Measurements from ENCODE around the gene PEX26. TPM values are rescaled to one million over a fixed set of nuclear protein-coding genes. Genes with fewer than 3 reads are reported as not detected.
A peak's percentile ranks its signal among the peaks of the same experiment; 100 is the strongest.
"Not testable (repeated sequence)": the region's sequence is repeated elsewhere in the genome, so short reads cannot be mapped to it uniquely, and the experiment has no call there.

Gene PEX26
- total RNA-seq, 2 donors from 2014 or later, result 15.1 to 18.4 TPM

DNA sequence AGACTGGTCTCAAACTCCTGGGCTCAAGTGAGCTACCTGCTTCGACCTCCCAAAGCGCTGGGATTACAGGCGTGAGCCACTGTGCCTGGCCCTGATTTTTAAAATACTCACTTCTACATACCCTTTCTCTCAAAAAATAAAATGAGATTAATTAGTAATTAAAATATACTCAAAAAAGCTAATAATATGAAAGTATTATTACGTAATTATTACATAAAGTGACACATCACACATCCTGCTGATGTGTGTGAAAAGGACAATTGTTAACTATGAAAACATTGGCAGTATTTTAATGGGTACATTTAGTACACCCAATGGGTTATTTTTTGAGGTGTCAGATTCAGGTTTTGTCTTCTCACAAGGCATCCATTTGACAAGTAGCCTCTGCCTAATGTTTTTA is 32.0 kb upstream of the PEX26 start:
- DNase-seq (ENCODE audit: low spot score), result no peak
- no peak overlapping the region for H3K4me3 ChIP-seq
- H3K4me1 ChIP-seq, result peaks cover 0 to 26% of the 10 kb centered on the region in 2 donors
- H3K9me3 ChIP-seq, result no peaks in the 10 kb centered on the region
- TF ChIP-seq, protein P1, sequence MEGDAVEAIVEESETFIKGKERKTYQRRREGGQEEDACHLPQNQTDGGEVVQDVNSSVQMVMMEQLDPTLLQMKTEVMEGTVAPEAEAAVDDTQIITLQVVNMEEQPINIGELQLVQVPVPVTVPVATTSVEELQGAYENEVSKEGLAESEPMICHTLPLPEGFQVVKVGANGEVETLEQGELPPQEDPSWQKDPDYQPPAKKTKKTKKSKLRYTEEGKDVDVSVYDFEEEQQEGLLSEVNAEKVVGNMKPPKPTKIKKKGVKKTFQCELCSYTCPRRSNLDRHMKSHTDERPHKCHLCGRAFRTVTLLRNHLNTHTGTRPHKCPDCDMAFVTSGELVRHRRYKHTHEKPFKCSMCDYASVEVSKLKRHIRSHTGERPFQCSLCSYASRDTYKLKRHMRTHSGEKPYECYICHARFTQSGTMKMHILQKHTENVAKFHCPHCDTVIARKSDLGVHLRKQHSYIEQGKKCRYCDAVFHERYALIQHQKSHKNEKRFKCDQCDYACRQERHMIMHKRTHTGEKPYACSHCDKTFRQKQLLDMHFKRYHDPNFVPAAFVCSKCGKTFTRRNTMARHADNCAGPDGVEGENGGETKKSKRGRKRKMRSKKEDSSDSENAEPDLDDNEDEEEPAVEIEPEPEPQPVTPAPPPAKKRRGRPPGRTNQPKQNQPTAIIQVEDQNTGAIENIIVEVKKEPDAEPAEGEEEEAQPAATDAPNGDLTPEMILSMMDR (IDR thresholded peaks at IDR 0.05), result no peak
- no peaks in the 10 kb centered on the region for H3K27me3 ChIP-seq
- H3K36me3 ChIP-seq, result no peaks in the 10 kb centered on the region
- H3K27ac ChIP-seq, result no peak overlapping the region

DNA sequence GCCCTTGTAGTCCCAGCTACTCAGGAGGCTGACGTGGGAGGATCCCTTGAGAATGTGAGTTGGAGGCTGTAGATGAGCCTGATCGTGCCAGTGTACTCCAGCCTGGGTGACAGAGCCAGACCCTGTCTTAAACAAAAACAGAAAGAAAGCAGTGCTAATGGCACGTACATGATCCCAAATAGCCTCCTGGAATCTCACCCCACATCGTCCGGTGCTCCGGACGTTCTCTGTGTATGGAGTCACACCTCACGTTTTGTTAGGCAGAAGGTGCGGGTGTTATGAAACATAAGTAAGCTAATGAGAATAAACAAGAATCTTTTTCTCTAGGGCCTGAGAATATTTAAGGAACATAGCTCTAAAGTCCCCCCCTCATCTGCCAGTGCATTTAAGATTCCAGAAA is 29.7 kb upstream of the PEX26 start:
- peaks cover 0 to 22% of the 10 kb centered on the region in 2 donors for H3K4me1 ChIP-seq
- H3K36me3 ChIP-seq, result no peaks in the 10 kb centered on the region
- no peaks in the 10 kb centered on the region for H3K9me3 ChIP-seq
- no peaks in the 10 kb centered on the region for H3K27me3 ChIP-seq
- H3K4me3 ChIP-seq, result no peak overlapping the region
- no peak for DNase-seq (ENCODE audit: low spot score)
- TF ChIP-seq, protein P1 (IDR thresholded peaks at IDR 0.05), result no peak
- H3K27ac ChIP-seq, result no peak overlapping the region

DNA sequence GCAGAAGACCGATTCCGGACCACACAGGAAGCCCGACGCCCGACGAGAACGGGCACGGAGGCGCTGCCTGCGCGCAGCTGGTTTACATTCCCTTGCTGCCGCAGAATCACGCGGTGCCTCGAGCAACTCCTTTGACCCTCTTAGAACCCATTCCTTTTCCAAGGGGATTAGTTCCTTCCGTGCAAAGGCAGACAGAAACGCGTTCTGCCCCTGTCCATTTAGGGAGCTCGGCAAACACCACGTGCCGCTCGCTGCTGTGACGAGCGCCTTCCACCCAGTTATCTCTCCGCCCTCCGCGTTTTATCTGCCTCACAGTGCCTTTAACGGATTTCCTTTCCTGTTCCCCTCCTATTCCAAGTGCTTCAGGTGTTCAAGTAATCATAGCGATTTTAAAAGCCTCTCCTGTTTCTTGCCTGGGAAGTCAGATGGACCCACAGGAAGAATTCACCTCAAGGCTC is 29.3 kb upstream of the PEX26 start:
- no peak for DNase-seq (ENCODE audit: low spot score)
- H3K27me3 ChIP-seq, result no peaks in the 10 kb centered on the region
- H3K9me3 ChIP-seq, result no peaks in the 10 kb centered on the region
- no peak overlapping the region for H3K4me3 ChIP-seq
- no peak overlapping the region for H3K27ac ChIP-seq
- peaks cover 0 to 18% of the 10 kb centered on the region in 2 donors for H3K4me1 ChIP-seq
- no peaks in the 10 kb centered on the region for H3K36me3 ChIP-seq
- TF ChIP-seq, protein P1 (IDR thresholded peaks at IDR 0.05), result no peak

DNA sequence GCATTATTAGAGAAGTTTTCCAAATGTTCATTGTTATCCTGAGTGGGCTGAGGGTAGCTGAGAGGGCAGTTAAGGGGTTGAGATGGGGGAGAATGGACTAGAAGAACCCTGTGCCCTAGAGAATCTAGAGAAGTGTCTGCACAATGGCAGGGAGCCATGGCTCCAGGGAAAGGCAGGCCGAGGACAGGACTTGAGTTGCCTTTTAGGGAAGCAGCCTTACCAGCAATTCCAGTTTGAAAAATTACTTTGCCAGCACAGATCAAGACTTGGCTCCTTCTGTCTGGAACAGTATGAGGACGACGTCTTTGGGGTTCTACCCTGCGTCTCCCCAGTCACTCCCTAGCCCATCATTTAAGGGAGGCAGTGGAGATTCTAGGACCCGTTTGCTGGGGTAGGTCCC is 27.7 kb upstream of the PEX26 start:
- Histone ChIP-seq H3K27me3 (no peaks in the 10 kb centered on the region), H3K4me1 (peaks cover 0 to 3% of the 10 kb centered on the region in 2 donors), H3K36me3 (no peaks in the 10 kb centered on the region), H3K9me3 (no peaks in the 10 kb centered on the region), H3K27ac (no peak overlapping the region), H3K4me3 (no peak overlapping the region)
- TF ChIP-seq, protein P1 (IDR thresholded peaks at IDR 0.05), result no peak
- no peak for DNase-seq (ENCODE audit: low spot score)

DNA sequence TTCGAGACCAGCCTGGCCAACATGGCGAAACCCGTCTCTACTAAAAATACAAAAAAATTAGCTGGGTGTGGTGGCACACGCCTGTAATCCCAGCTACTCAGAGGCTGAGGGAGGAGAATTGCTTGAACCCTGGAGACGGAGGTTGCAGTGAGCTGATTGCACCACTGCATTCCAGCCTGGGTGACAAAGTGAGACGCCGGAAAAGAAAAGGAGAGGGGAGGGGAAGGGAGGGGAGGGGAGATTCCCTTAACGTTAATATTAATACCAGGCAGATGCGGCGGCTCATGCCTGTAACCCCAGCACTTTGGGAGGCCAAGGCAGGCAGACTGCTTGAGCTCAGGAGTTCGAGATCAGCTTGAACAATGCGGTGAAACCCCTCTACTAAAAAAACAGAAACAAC is 26.7 kb upstream of the PEX26 start:
- H3K36me3 ChIP-seq; DNase-seq (ENCODE audit: low spot score); H3K27me3 ChIP-seq; H3K9me3 ChIP-seq; H3K4me3 ChIP-seq; H3K27ac ChIP-seq; H3K4me1 ChIP-seq: not testable (repeated sequence)

DNA sequence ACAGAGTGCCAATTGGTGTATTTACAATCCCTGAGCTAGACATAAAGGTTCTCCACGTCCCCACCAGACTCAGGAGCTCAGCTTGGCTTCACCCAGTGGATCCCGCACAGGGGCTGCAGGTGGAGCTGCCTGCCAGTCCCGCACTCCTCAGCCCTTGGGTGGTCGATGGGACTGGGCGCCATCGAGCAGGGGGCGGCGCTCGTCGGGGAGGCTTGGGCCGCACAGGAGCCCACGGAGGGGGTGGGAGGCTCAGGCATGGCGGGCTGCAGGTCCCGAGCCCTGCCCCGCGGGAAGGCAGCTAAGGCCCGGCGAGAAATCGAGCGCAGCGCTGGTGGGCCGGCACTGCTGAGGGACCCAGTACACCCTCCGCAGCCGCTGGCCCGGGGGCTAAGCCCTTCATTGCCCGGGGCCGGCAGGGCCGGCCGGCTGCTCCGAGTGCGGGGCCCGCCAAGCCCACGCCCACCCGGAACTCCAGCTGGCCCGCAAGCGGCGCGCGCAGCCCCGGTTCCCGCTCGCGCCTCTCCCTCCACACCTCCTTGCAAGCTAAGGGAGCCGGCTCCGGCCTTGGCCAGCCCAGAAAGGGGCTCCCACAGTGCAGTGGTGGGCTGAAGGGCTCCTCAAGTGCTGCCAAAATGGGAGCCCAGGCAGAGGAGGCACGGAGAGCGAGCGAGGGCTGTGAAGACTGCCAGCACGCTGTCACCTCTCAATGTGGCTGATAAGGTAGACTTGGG is 24.4 kb upstream of the PEX26 start:
- DNase-seq (ENCODE audit: low spot score); H3K4me3 ChIP-seq; H3K9me3 ChIP-seq; H3K27me3 ChIP-seq; H3K27ac ChIP-seq; H3K36me3 ChIP-seq: not testable (repeated sequence)
- peaks cover 0 to 27% of the 10 kb centered on the region in 2 donors for H3K4me1 ChIP-seq

DNA sequence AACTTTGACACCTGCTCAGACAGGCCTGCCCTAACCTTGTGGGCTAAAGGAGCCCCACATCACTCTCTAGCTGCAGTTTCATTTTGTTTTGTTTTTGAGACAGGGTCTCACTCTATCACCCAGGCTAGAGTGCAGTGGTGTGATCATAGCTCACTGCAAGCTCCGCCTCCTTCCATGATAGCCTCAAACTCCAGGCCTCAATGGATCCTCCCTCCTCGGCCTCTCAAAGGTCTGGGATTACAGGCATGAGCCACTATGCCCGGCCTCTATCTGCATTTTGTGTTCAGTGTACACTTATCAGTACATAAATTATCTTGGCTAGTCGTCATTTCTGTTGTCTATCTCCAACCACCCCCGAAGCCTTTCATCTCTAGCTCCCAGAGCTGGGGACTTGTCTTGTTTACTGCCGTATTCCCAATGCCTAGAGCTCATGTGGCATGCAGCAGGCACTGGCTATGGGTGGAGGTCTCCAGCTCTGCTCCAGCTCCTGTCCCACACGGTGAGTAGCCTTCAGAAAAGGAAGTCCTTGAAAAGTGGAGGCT is 22.1 kb upstream of the PEX26 start:
- peaks cover 0 to 32% of the 10 kb centered on the region in 2 donors for H3K4me1 ChIP-seq
- H3K36me3 ChIP-seq, result no peaks in the 10 kb centered on the region
- TF ChIP-seq, protein P1 (IDR thresholded peaks at IDR 0.05), result no peak
- no peak overlapping the region for H3K4me3 ChIP-seq
- peak overlapping the region; percentile 66 to 68 for H3K27ac ChIP-seq
- no peaks in the 10 kb centered on the region for H3K9me3 ChIP-seq
- H3K27me3 ChIP-seq, result no peaks in the 10 kb centered on the region
- DNase-seq (ENCODE audit: low spot score), result no peak
